Measurements from ENCODE around the gene COL6A1. TPM values are rescaled to one million over a fixed set of nuclear protein-coding genes. Genes with fewer than 3 reads are reported as not detected.
"Not testable (repeated sequence)": the region's sequence is repeated elsewhere in the genome, so short reads cannot be mapped to it uniquely, and the experiment has no call there.

Gene COL6A1
- total RNA-seq, 2 experiments from 2014 or later = 5.2 to 5.5 TPM

DNA sequence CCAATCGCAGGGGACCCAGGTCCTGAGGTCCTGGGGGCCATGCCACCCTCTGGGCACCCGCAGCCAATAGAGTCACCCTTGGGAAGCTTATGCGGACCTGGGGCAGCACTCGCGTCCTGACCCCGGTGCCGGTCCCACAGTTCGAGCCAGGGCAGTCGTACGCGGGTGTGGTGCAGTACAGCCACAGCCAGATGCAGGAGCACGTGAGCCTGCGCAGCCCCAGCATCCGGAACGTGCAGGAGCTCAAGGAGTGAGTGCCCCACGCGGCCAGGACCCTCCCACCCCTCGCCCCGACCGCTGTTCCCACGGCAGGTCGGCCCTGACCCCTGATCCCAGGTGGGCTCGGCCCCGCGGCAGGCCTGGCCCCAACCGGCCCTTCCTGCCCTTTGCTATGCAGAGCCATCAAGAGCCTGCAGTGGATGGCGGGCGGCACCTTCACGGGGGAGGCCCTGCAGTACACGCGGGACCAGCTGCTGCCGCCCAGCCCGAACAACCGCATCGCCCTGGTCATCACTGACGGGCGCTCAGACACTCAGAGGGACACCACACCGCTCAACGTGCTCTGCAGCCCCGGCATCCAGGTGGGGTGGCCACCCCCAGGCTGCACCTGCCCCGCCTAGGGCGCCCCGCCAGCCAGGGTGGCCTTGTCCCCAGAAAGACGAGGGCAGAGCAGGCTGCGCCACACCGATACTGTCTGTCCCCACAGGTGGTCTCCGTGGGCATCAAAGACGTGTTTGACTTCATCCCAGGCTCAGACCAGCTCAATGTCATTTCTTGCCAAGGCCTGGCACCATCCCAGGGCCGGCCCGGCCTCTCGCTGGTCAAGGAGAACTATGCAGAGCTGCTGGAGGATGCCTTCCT is 20.5 kb downstream of the COL6A1 start:
- CTCF ChIA-PET = no interaction called here
- POLR2A ChIA-PET = no interaction called here

DNA sequence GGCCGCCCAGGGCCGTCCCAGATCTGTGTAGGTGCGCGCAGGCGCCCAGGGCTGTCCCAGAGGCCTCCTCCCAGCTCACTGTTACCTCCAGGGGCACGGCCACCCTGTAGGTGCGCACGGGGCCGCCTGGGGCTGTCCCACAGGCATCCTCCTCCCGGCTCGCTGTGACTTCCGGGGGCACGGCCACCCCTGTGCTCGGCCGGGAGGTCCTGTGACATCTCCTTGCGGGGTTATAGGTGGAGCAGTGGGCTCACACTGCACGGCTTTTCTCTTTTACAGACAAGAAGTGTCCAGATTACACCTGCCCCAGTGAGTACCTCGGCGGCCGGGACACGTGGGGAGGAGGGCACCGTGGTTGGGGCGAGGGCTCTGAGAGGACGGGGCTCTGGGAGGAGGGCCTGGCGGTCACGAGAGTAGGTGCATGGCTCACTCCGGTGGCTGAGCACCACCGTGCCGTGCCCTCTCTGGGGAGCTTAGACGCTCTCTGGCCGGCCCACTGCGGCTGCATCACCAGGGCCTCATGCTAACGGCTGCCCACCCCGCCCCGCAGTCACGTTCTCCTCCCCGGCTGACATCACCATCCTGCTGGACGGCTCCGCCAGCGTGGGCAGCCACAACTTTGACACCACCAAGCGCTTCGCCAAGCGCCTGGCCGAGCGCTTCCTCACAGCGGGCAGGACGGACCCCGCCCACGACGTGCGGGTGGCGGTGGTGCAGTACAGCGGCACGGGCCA is 21.4 kb downstream of the COL6A1 start:
- ChIA-PET CTCF (no interaction called here), POLR2A (no interaction called here)

DNA sequence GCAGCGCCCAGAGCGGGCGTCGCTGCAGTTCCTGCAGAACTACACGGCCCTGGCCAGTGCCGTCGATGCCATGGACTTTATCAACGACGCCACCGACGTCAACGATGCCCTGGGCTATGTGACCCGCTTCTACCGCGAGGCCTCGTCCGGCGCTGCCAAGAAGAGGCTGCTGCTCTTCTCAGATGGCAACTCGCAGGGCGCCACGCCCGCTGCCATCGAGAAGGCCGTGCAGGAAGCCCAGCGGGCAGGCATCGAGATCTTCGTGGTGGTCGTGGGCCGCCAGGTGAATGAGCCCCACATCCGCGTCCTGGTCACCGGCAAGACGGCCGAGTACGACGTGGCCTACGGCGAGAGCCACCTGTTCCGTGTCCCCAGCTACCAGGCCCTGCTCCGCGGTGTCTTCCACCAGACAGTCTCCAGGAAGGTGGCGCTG is 22.0 kb downstream of the COL6A1 start:
- ChIA-PET CTCF (no interaction called here), POLR2A (no interaction called here)

DNA sequence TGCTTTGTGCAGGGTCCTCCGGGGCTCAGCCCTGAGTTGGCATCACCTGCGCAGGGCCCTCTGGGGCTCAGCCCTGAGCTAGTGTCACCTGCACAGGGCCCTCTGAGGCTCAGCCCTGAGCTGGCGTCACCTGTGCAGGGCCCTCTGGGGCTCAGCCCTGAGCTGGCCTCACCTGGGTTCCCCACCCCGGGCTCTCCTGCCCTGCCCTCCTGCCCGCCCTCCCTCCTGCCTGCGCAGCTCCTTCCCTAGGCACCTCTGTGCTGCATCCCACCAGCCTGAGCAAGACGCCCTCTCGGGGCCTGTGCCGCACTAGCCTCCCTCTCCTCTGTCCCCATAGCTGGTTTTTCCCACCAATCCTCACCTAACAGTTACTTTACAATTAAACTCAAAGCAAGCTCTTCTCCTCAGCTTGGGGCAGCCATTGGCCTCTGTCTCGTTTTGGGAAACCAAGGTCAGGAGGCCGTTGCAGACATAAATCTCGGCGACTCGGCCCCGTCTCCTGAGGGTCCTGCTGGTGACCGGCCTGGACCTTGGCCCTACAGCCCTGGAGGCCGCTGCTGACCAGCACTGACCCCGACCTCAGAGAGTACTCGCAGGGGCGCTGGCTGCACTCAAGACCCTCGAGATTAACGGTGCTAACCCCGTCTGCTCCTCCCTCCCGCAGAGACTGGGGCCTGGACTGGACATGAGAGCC is 22.7 kb downstream of the COL6A1 start:
- ChIA-PET CTCF (no interaction called here), POLR2A (interaction anchor here (0.6 kb wide), 1 partner anchor 31 kb away, joined by 6 read pairs; no protein-coding TSS in a partner anchor)

DNA sequence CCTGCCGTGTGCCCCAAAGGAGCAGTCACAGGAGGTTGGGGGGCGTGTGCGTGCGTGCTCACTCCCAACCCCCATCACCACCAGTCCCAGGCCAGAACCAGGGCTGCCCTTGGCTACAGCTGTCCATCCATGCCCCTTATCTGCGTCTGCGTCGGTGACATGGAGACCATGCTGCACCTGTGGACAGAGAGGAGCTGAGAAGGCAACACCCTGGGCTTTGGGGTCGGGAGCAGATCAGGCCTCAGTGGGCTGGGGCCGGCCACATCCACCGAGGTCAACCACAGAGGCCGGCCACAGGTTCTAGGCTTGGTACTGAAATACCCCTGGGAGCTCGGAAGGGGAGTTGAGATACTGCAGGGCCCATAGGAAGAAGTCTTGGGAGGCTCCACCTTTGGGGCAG is 23.5 kb downstream of the COL6A1 start:
- POLR2A ChIA-PET = no interaction called here
- CTCF ChIA-PET = no interaction called here

DNA sequence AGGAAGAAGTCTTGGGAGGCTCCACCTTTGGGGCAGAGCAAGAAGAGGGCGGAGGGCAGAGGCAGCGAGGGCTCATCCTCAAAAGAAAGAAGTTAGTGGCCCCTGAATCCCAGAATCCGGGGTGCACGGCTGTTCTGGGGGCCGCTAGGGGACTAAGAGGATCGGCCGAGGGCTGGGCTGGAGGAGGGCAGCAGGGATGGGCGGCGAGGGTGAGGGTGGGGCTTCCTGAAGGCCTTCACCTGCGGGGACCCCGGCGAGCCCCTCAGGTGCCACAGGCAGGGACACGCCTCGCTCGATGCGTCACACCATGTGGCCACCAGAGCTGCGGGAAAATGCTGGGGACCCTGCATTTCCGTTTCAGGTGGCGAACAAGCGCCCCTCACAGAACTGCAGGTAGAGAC is 23.9 kb downstream of the COL6A1 start:
- ChIA-PET POLR2A (no interaction called here), CTCF (no interaction called here)

DNA sequence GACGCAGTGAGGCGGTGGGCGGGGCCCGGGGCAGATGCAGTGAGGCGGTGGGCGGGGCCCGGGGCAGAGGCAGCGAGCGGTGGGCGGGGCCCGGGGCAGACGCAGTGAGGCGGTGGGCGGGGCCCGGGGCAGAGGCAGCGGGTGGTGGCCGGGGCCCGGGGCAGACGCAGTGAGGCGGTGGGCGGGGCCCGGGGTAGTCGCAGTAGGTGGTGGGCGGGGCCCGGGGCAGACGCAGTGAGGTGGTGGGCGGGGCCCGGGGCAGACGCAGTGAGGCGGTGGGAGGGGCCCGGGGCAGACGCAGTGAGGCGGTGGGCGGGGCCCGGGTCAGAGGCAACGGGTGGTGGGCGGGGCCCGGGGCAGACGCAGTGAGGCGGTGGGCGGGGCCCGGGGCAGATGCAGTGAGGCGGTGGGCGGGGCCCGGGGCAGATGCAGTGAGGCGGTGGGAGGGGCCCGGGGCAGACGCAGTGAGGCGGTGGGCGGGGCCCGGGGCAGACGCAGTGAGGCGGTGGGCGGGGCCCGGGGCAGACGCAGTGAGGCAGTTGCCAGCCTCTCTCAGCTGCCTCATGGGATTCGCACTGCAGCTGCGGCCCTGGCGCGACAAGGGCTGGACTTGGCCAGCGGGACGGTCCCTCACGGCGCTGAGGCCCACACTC is 24.4 kb downstream of the COL6A1 start:
- POLR2A ChIA-PET, CTCF ChIA-PET: not testable (repeated sequence)

DNA sequence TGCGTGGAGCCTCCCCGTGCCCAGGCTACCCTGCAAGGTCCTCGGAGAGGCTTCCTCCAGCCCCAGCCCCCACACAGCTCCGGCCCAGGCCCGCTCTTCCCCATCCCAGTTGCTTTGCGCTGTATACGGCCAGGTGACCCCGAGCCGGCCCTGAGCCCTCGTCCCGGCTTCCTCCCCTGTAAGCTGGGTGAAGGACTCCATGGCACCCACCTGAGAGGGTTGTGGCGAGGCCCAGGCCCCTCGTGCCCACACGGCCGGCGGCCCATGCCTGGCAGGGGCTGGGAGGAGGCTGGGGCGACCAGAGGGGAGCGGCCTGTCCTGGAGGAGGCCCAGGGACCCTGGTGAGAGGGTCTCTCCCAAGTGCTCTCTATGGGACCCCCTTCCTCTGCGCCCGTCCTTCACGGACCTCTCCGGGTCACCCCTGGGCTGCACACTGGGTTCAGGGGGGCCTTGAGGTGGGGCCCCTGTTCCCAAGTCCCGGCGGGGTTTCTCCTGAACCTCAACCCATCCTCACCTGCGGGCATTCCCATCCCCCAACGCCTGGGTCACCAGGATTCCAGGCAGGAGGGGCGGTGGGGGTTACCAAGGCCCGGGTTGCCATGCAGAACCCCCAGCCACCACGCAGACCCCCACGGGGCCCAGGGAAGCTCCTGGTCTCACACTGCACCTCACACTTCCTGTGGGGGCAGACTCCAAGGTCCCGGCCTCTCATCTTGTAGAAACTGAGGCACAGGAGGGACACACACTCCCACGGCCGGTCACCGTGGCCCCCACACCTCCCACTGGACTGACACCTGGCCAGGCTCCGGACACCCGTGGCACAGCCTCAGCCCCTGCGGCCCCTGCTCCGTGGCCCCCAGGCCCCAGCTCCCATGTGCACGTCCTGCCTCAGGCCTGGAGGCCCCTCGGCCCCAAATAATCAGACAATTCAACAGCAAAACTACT is 25.2 kb downstream of the COL6A1 start:
- CTCF ChIA-PET = no interaction called here
- POLR2A ChIA-PET = no interaction called here

DNA sequence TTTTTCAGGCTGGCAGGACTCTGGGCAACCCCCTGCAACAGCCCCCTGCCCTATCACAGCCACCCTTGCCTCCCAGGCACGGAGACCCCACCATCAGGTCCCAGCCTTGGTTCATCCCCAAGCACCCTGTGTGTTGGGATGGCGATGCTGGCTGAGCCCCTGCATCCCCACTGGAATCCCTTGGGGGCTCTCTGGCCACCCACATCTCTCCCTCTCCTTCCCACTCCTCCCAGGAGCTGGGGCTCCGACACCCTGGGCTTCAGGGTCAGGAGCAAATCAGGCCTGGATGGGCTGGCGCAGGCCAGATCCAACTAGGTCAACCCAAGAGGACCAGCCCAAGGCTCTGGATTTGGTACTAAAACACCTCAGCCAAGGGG is 25.9 kb downstream of the COL6A1 start:
- POLR2A ChIA-PET = no interaction called here
- CTCF ChIA-PET = no interaction called here

DNA sequence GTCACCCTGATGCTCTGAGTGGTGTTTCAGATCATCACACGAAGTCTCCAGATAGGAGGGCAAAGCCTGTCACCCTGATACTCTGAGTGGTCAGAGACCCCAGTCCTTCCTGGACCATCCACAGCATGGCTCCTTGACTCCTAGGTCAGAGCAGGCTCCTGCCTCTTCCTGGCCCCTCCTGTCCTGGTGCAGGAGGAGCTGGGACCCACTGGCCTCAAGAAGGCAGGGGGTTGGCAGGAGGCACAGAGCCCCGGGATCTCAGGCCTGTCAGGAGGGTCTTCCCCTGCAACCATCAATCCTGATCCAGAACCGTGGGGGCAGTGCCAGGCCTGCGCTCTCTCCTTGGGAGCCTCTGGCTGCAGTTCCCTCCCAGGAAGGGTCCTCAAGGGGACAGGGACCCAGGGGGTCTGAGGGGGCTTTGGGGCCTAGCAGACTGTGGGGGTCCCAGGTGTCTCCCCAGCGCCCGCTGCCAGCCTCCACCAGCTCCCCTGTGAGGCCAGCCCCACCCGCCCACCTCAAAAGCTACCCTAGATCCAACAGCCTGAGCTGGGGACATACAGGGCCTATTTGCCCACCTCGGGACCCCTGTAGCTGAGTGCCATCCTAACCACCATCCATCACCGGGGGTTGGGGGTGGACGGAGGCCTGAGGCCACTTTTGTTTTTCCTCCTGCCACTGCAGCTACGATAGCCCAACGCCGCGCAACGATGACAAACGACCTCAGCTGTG is 27.5 kb downstream of the COL6A1 start:
- POLR2A ChIA-PET = no interaction called here
- CTCF ChIA-PET = no interaction called here

DNA sequence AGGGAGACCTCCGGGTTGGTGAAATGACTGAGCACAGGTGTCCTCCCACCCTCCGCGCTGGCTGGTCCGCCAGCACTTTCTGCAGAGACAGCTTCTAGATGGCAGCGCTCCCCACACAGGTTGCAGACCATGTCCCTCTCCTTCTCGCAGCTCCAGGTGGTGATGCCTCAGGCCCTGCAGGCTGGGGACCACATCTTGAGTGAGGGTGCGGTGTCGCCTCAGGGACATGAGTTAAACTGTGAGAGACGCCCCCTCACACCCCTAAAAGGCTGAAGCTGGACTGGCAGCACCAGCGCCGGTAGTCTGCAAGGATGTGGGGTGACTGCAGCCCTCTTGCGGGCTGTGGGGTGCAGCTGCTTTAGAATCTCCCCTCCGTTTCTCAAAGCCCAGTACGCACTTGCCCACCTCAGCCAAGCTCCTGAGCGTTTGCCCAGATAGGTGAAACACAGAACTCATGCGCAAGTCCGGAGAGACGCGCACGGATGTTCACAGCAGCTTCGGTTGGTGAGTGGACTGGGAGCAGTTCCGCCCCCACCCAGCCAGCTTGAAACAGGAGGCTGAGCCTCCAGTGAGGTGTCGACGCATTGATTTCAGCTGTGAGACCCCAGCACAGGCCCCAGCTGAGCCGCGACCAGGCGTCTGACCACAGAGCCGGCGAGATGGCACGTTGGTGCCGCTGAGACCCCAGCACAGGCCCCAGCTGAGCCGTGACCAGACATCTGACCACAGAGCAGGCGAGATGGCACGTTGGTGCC is 28.6 kb downstream of the COL6A1 start:
- POLR2A ChIA-PET = no interaction called here

DNA sequence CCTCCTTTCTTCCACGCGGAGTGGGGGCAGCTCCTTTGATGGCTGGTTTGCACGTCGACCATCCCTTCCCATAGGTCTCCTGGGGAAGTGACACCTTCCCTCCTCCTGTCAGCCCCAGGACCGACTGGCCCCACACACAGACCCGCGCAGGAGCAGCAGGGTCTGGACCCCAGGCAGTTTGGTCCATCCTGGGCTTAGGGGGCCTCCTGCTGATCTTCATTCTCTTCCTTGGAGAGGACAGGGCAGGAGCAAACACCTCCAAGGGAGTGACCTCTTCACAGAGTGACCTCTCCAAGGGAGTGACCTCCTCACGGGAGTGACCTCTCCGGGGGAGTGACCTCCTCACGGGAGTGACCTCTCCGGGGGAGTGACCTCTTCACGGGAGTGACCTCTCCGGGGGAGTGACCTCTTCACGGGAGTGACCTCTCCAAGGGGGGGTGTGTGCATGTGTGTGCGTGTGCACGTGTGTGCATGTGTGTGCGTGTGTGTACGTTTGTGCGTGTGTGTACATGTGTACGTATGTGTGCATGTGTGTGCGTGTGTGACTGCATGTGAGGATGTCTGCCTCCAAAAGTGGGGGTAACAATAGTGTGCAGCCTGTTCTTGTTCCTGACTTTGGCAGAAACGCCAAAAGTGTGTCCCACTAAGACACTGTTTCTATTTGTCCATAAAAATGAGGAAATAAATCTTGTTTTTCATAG is 29.8 kb downstream of the COL6A1 start:
- POLR2A ChIA-PET = no interaction called here
- CTCF ChIA-PET = no interaction called here

More for the DNA sequence above, 28.6 kb downstream of the COL6A1 start:
- CTCF ChIA-PET = no interaction called here

DNA sequence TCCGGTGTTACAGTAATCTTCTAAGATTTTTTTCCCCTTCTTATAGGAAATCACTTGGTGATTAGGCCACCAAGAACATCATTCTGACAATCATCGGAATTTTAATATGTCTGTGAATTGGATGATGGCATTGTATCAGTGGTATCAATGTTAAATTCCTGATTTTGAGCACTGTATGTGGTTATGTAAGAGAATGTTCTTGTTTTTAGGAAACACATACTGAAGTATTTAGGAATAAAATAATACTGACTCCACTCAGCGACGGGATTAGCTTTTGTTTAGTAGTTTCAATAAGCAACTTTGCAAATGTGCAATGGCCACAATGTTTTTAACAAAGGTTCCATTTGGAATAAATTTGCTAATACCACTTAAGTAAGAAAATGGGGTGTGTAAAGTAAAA is 30.6 kb downstream of the COL6A1 start:
- ChIA-PET POLR2A (no interaction called here), CTCF (no interaction called here)

DNA sequence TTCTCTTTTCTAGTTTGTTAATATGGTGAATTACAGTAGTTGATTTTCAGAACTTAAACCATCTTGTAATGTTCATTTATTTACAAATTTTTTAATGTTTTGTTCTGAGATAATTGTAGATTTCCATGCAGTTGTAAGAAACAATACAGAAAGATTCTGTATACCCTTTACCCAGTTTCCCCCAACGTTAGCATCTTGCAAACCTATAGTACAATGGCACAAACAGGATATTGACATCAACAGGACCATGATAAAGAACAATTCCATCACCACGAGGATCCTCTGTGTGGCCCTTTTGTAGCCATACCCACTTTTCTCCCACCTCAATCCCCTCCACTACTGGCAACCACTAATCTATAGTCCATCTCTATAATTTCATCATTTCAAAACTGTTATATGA is 33.3 kb downstream of the COL6A1 start:
- POLR2A ChIA-PET = no interaction called here
- CTCF ChIA-PET = no interaction called here

DNA sequence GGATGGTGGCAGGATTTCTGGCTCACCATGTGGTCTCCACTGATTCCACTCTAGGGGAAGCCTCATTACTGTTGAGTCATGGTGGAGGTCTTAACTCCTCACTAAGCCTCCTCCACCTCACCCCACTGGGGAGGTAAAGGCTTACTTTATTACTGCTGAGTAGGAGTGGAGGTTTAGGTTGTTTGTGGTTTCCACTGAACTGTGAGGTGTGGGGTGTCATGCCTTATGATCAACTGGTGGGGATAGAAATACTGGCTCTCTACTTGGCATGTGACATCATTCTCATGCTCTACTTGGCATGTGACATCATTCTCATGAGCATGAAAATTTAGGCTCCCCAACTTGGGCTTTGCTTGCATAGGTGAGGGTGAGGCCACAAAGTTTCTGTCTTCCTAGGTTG is 35.6 kb downstream of the COL6A1 start:
- ChIA-PET CTCF (no interaction called here), POLR2A (no interaction called here)

DNA sequence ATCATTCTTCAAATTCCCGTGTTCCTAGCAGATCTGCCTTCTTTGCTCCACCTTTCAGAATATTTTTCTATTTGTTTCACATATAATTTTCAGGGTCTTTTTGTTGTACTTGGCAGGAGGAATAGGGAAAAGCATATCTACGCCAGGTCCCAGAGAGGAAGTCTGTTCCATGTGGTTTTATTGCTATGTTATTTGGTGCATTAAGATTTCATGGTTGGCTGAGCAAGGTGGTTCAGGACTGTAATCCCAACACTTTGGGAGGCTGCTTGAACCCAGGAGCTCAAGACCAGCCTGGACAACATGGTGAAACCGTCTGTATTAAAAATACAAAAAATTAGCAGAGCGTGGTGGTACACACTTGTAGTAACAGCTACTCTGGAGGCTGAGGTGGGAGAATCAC is 36.1 kb downstream of the COL6A1 start:
- CTCF ChIA-PET = no interaction called here
- POLR2A ChIA-PET = no interaction called here

DNA sequence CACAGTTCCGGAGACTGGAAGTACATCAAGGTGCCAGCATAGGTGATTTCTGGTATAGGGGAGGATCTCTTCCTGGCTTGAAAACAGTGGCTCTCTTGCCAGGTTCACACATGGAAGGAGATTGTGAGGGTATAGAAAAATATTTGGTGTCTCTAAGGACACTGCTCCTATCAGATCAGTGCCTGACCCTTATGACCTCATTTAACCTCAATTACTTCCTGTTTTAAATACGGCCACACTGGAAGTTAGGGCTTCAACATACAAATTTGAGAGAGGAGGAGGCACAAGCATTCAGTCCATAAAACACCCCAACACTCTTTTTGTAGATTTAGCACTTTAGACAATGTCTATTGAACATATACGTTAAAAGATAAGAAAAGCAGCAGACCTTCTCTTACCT is 37.0 kb downstream of the COL6A1 start:
- CTCF ChIA-PET = no interaction called here
- POLR2A ChIA-PET = no interaction called here

DNA sequence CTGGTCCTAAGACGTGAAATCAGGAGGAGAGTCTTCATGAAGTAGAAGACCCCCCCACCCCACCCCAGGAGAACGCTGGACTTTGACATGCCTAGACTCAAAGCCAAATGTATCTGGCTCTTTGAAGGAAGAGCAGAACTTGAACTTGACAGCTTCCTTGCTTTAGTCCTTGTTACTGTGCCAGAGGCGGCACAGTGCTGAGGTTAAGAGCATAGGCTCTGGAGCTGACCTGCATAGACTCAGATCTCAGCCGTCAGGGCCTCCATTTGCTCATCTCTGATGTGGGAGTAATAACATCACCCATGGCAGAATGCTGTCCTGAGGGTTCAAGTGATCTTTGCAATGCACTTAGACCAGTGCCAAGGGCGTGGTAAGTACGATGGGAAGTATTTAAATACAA is 39.0 kb downstream of the COL6A1 start:
- CTCF ChIA-PET = no interaction called here
- POLR2A ChIA-PET = no interaction called here
